GM19351 (cell line): ENCODE results near the gene LYRM9.
"Not testable (repeated sequence)": the region's sequence is repeated elsewhere in the genome, so short reads cannot be mapped to it uniquely, and the experiment has no call there.

ENCODE experiments used
- ATAC-seq: cut with Tn5 transposase; IDR thresholded peaks from one replicate; pipeline ENCODE4 v1.9.1; 2021; ENCODE audit warnings: mild to moderate bottlenecking, moderate library complexity; ENCODE audit not compliant: unreplicated experiment

The LYRM9 gene

GRCh38 chr17:27845264-27846041, 47.7 kb downstream of the LYRM9 start:
- no peak for ATAC-seq

GRCh38 chr17:27840688-27841087, 52.5 kb downstream of the LYRM9 start:
- ATAC-seq: no peak

GRCh38 chr17:27840406-27840678, 52.8 kb downstream of the LYRM9 start:
- ATAC-seq: not testable (repeated sequence)

- not testable (repeated sequence) for ATAC-seq
Measured at GRCh38 chr17:27839571-27840405, 53.4 kb downstream of the LYRM9 start.

GRCh38 chr17:27838607-27839006, 54.6 kb downstream of the LYRM9 start:
- ATAC-seq: not testable (repeated sequence)

GRCh38 chr17:27837769-27838168, 55.4 kb downstream of the LYRM9 start:
- not testable (repeated sequence) for ATAC-seq

- ATAC-seq: no peak
Measured at GRCh38 chr17:27836651-27837050, 56.5 kb downstream of the LYRM9 start.

GRCh38 chr17:27834571-27834970, 58.6 kb downstream of the LYRM9 start:
- no peak for ATAC-seq

- no peak for ATAC-seq
Measured at GRCh38 chr17:27832831-27833230, 60.3 kb downstream of the LYRM9 start.

GRCh38 chr17:27829888-27830287, 63.3 kb downstream of the LYRM9 start:
- not testable (repeated sequence) for ATAC-seq

GRCh38 chr17:27829143-27829711, 63.9 kb downstream of the LYRM9 start:
- ATAC-seq: not testable (repeated sequence)
